ENCODE data around the gene PRXL2B.
"Not testable (repeated sequence)": the region's sequence is repeated elsewhere in the genome, so short reads cannot be mapped to it uniquely, and the experiment has no call there.

Gene PRXL2B

DNA sequence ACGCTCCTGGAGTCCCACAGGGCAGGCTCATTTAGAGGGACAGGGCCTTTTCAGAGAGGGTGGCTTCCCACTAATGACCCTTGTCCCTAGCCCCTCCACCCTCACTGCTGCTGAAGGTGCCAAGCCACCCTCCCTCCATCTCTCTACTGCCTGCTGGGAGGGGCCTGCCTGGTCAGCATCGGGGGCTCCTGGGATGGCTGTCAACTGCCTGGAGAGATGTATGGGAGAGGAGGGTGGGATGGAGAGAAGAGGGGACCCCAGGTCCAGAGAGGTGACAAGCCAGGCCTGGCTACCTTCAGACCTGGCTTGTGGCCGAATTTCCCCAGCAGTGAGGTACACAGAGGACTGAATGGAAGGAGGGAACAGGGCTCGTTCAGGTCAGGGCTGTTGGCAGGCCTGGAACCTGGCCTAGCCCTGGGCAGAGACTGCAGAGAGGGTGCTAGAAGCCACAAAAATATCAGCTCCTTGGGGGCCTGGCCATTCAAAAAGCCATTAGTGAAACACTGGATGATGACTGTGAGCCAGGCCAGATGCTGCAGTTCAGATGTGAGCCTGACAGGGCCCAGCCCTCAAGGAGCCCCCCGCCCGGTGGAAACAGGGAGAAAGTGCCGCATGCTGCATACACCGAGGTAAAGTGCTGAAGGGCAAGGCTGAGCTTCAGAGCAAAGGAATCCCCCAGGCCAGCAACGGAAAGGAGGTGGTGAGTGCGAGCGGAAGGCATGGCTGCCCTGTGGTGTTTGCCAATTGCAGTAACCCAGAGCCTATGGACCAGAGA, 26.2 kb downstream of the PRXL2B start:
- TF ChIP-seq, protein P1, sequence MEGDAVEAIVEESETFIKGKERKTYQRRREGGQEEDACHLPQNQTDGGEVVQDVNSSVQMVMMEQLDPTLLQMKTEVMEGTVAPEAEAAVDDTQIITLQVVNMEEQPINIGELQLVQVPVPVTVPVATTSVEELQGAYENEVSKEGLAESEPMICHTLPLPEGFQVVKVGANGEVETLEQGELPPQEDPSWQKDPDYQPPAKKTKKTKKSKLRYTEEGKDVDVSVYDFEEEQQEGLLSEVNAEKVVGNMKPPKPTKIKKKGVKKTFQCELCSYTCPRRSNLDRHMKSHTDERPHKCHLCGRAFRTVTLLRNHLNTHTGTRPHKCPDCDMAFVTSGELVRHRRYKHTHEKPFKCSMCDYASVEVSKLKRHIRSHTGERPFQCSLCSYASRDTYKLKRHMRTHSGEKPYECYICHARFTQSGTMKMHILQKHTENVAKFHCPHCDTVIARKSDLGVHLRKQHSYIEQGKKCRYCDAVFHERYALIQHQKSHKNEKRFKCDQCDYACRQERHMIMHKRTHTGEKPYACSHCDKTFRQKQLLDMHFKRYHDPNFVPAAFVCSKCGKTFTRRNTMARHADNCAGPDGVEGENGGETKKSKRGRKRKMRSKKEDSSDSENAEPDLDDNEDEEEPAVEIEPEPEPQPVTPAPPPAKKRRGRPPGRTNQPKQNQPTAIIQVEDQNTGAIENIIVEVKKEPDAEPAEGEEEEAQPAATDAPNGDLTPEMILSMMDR (IDR thresholded peaks at IDR 0.05; ENCODE audit: low read depth, low read length) = no peak

GRCh38 chr1:2614145-2614544, 27.6 kb downstream of the PRXL2B start:
- TF ChIP-seq, protein P1 (IDR thresholded peaks at IDR 0.05; ENCODE audit: low read depth, low read length) = no peak
- DNase-seq (ENCODE audit: extremely low read depth, low read depth) = no peak

More for the DNA sequence above, 26.2 kb downstream of the PRXL2B start:
- DNase-seq (ENCODE audit: extremely low read depth, low read depth) = no peak

GRCh38 chr1:2617971-2618470, 31.4 kb downstream of the PRXL2B start:
- TF ChIP-seq, protein P1 (IDR thresholded peaks at IDR 0.05; ENCODE audit: low read depth, low read length) = no peak
- no peak for DNase-seq (ENCODE audit: extremely low read depth, low read depth)

DNA sequence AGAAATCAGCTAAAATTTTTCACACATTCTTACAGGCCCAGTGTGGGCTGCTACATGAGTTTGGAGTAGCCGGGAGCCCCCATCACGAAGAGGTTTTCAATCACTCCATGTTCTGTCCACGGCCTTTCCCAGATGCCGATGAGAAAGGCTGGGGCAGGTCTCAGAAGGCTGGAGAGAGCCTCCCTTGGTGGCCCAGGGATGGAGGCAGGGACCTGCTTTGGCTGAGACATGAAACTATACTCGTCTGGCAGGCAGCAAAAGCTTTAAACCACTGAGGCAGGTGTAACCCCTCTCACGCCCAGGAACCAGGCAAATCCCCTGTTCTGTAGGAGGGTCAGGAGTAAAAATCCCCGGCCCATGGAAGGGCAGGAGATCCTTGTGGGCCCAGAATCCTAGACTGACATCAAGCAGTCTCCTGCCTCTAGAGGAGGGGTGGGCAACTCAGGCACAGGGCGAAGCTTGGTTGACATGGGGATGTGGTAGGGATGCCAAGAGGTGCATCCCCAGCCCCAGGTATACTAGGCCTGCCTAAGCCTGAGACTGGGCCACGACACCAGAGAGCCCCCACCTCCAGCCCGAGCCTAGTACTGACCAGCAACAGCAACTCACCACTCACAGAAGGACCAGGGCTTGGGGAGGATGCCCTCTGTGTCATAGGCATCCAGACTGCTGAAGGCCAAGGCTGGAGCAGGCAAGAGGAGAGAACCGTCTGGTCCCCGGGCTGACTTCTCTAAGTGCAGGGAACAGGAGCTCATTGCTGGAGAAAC, 37.2 kb downstream of the PRXL2B start:
- no peak for DNase-seq (ENCODE audit: extremely low read depth, low read depth)
- TF ChIP-seq, protein P1 (IDR thresholded peaks at IDR 0.05; ENCODE audit: low read depth, low read length) = no peak

GRCh38 chr1:2624735-2625300, 38.2 kb downstream of the PRXL2B start:
- no peak for DNase-seq (ENCODE audit: extremely low read depth, low read depth)
- TF ChIP-seq, protein P1 (IDR thresholded peaks at IDR 0.05; ENCODE audit: low read depth, low read length) = no peak

GRCh38 chr1:2625311-2625710, 38.7 kb downstream of the PRXL2B start:
- TF ChIP-seq, protein P1 (IDR thresholded peaks at IDR 0.05; ENCODE audit: low read depth, low read length) = no peak
- DNase-seq (ENCODE audit: extremely low read depth, low read depth) = no peak

- DNase-seq (ENCODE audit: extremely low read depth, low read depth) = not testable (repeated sequence)
Measured at GRCh38 chr1:2625748-2626147, 39.2 kb downstream of the PRXL2B start.
